HCT116 (cell line): ENCODE data around the gene SRRD.

Experiments used
- ELF1 ChIP-seq: IDR thresholded peaks from 2 replicates; pipeline ENCODE4 v1.6.1; 2012; ENCODE audit warnings: low read depth, borderline replicate concordance
- EZH2 ChIP-seq: fragments of 200-600 bp; sonication (generic); IDR thresholded peaks from 2 replicates; pipeline ENCODE4 v1.6.1; 2017; ENCODE audit warnings: antibody characterized with exemption, mixed run types
- FOSL1 ChIP-seq: IDR thresholded peaks from 2 replicates; pipeline ENCODE4 v1.6.1; 2012; ENCODE audit warnings: low read depth
- JUND ChIP-seq: IDR thresholded peaks from 2 replicates; pipeline ENCODE4 v1.6.1; 2012
- POLR2A ChIP-seq: IDR thresholded peaks from 2 replicates; pipeline ENCODE4 v1.7.0; 2011; ENCODE audit warnings: borderline replicate concordance; ENCODE audit not compliant: insufficient read depth, insufficient read length; ENCODE audit errors: extremely low read depth
- POLR2AphosphoS5 ChIP-seq: IDR thresholded peaks from 2 replicates; pipeline ENCODE4 v1.6.1; 2011; ENCODE audit warnings: mild to moderate bottlenecking, low read depth, low read length, moderate library complexity
- RAD21 ChIP-seq: IDR thresholded peaks from 2 replicates; pipeline ENCODE4 v1.6.1; 2012; ENCODE audit warnings: low read depth, mild to moderate bottlenecking
- SP1 ChIP-seq: IDR thresholded peaks from 2 replicates; pipeline ENCODE4 v1.6.1; 2012; ENCODE audit warnings: low read depth
- TCF7L2 ChIP-seq: IDR thresholded peaks from 2 replicates; pipeline ENCODE4 v1.7.0; 2011; ENCODE audit warnings: borderline replicate concordance, inconsistent platforms; ENCODE audit not compliant: insufficient read depth, insufficient read length; ENCODE audit errors: extremely low read depth
- YY1 ChIP-seq: IDR thresholded peaks from 2 replicates; pipeline ENCODE4 v1.6.1; 2011; ENCODE audit warnings: low read length, low read depth, moderate library complexity, mild to moderate bottlenecking; ENCODE audit not compliant: insufficient replicate concordance; ENCODE audit errors: extremely low read depth
- ZFX ChIP-seq: fragments of 450-650 bp; IDR thresholded peaks from 2 replicates; pipeline ENCODE4 v1.6.1; 2017
- ZNF274 ChIP-seq: fragments of 200-500 bp; sonication (Bioruptor generic); IDR thresholded peaks from 2 replicates; pipeline ENCODE4 v1.6.1; 2014; ENCODE audit warnings: mild to moderate bottlenecking, low read depth, low read length, inconsistent platforms
- TF ChIP-seq, protein P1 (sequence below), 3 experiments: fragments of 200-600 bp in 1 of 3; sonication (generic) in 1 of 3; IDR thresholded peaks in 2 of 3; conservative IDR thresholded peaks in 1 of 3; 2 replicates each; pipeline ENCODE4 v1.5.1; 2012 to 2017; ENCODE audit warnings: low read depth in 2 of 3, low read length in 2 of 3, antibody characterized with exemption in 1 of 3, borderline replicate concordance in 1 of 3, control low read depth in 1 of 3, mild to moderate bottlenecking in 1 of 3, mixed read lengths in 1 of 3, mixed run types in 1 of 3, moderate library complexity in 1 of 3; ENCODE audit not compliant: insufficient read depth in 1 of 3
- TF ChIP-seq, protein P2 (sequence below): IDR thresholded peaks from 2 replicates; pipeline ENCODE4 v1.6.1; 2012

DNA sequence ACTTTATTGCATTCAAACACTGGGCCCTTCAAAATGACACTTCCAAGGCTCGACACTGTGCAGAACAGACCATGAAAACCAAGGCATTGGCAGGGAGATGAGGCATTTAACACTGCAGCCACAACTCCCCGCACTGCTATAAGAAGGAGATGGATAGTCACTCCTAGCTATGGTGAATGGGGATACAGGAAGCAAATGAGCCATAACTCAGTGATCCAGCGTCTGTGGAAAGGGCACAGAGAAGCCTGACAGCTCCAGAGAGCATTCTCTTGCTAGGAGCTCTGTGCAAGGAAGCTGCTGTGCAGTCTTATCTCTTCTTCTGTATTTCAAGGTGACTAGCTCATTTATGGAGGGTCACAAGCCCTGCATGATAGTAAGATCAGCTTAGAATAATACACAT, 21.0 kb upstream of the SRRD start:
- TF ChIP-seq, protein P1, sequence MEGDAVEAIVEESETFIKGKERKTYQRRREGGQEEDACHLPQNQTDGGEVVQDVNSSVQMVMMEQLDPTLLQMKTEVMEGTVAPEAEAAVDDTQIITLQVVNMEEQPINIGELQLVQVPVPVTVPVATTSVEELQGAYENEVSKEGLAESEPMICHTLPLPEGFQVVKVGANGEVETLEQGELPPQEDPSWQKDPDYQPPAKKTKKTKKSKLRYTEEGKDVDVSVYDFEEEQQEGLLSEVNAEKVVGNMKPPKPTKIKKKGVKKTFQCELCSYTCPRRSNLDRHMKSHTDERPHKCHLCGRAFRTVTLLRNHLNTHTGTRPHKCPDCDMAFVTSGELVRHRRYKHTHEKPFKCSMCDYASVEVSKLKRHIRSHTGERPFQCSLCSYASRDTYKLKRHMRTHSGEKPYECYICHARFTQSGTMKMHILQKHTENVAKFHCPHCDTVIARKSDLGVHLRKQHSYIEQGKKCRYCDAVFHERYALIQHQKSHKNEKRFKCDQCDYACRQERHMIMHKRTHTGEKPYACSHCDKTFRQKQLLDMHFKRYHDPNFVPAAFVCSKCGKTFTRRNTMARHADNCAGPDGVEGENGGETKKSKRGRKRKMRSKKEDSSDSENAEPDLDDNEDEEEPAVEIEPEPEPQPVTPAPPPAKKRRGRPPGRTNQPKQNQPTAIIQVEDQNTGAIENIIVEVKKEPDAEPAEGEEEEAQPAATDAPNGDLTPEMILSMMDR (IDR thresholded peaks at IDR 0.05 in 2 of 3, conservative IDR thresholded peaks at IDR 0.05 in 1 of 3; ENCODE audit: borderline replicate concordance in 1 of 3, insufficient read depth in 1 of 3, low read depth in 2 of 3, low read length in 2 of 3): no peak
- TF ChIP-seq POLR2A (no peak), ZFX (no peak), SP1 (no peak), ELF1 (no peak), FOSL1 (no peak), TCF7L2 (no peak), RAD21 (no peak), POLR2AphosphoS5 (no peak), EZH2 (no peak), JUND (no peak), YY1 (no peak), ZNF274 (no peak)
- TF ChIP-seq, protein P2, sequence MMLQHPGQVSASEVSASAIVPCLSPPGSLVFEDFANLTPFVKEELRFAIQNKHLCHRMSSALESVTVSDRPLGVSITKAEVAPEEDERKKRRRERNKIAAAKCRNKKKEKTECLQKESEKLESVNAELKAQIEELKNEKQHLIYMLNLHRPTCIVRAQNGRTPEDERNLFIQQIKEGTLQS: no peak
